HepG2 (cell line): ENCODE results near the gene B4GALT3. TPM values are rescaled to one million over a fixed set of nuclear protein-coding genes. Genes with fewer than 3 reads are reported as not detected.

Experiments
- CREM ChIP-seq, 2 experiments: sonication (generic) in 1 of 2; formaldehyde crosslinking in 1 of 2; IDR thresholded peaks; 2 replicates each; pipeline versions ENCODE4 v1.4.0 to v1.6.1; 2016 to 2020; ENCODE audit warnings: antibody characterized with exemption in 1 of 2, mild to moderate bottlenecking in 1 of 2, missing genetic modification reagents in 1 of 2
- DMAP1 ChIP-seq: IDR thresholded peaks from 2 replicates; pipeline ENCODE4 v1.6.1; 2016
- HNF4G ChIP-seq, 2 experiments: sonication (generic) in 1 of 2; formaldehyde crosslinking in 1 of 2; IDR thresholded peaks; 2 replicates each; pipeline versions ENCODE4 v1.4.0 to v1.6.1; 2011 to 2020; ENCODE audit warnings: borderline replicate concordance in 2 of 2, low read depth in 2 of 2, mild to moderate bottlenecking in 2 of 2, low read length in 1 of 2, missing genetic modification reagents in 1 of 2, moderate library complexity in 1 of 2
- NCOA2 ChIP-seq: sonication (generic); formaldehyde crosslinking; IDR thresholded peaks from 2 replicates; pipeline ENCODE4 v1.8.0; 2022; ENCODE audit warnings: inconsistent platforms
- NR3C1 ChIP-seq: sonication (generic); formaldehyde crosslinking; IDR thresholded peaks from 2 replicates; pipeline ENCODE4 v1.4.0; 2020; ENCODE audit warnings: missing genetic modification reagents
- RFXANK ChIP-seq: IDR thresholded peaks from 2 replicates; pipeline ENCODE4 v1.6.1; 2016
- STAT6 ChIP-seq: sonication (generic); formaldehyde crosslinking; IDR thresholded peaks from 2 replicates; pipeline ENCODE4 v1.4.0; 2020; ENCODE audit warnings: missing genetic modification reagents, mild to moderate bottlenecking, borderline replicate concordance
- THRA ChIP-seq: sonication (generic); formaldehyde crosslinking; IDR thresholded peaks from 2 replicates; pipeline ENCODE4 v1.4.0; 2020; ENCODE audit warnings: missing genetic modification reagents, borderline replicate concordance
- ZC3H13 ChIP-seq: sonication (generic); formaldehyde crosslinking; IDR thresholded peaks from 2 replicates; pipeline ENCODE4 v1.8.1; 2023; ENCODE audit warnings: mild to moderate bottlenecking, missing genetic modification reagents, moderate library complexity
- ZFP36L1 ChIP-seq: sonication (generic); formaldehyde crosslinking; IDR thresholded peaks from 2 replicates; pipeline ENCODE4 v1.8.0; 2022; ENCODE audit warnings: mild to moderate bottlenecking, missing genetic modification reagents, moderate library complexity
- ZNF292 ChIP-seq: sonication (generic); formaldehyde crosslinking; IDR thresholded peaks from 2 replicates; pipeline ENCODE4 v1.8.1; 2022; ENCODE audit warnings: mild to moderate bottlenecking, low read depth, missing genetic modification reagents, borderline replicate concordance
- ZNF784 ChIP-seq: sonication (generic); formaldehyde crosslinking; IDR thresholded peaks from 2 replicates; pipeline ENCODE4 v1.5.1; 2020; ENCODE audit warnings: missing genetic modification reagents, mild to moderate bottlenecking, borderline replicate concordance
- ZSCAN21 ChIP-seq: sonication (generic); formaldehyde crosslinking; IDR thresholded peaks from 2 replicates; pipeline ENCODE4 v1.8.0; 2022; ENCODE audit warnings: mild to moderate bottlenecking, missing genetic modification reagents, moderate library complexity, borderline replicate concordance
- polyA plus RNA-seq, 8 experiments: library from polyadenylated mRNA; depleted of rRNA in 3 of 8; stranded (reverse) in 7 of 8; unstranded in 1 of 8; fragments of >200 nt; fragmentation: Illumina TruSeq in 4 of 8; extraction: Trizol in 4 of 8; gene quantifications; 2 replicates each; pipeline versions ENCODE4 v1.2.1 to v1.2.3, GENCODE V29; 2011 to 2016; ENCODE audit warnings: low read depth in 4 of 8, missing spikeins in 1 of 8, mixed read lengths in 1 of 8; ENCODE audit not compliant: insufficient read depth in 1 of 8
- total RNA-seq, 5 experiments: library from RNA; depleted of rRNA; stranded (reverse); fragments of >200 nt; fragmentation: Illumina TruSeq; extraction: Trizol; gene quantifications; 2 replicates each; pipeline ENCODE4 v1.2.3, GENCODE V29; 2016; ENCODE audit warnings: low read depth in 1 of 5
- TF ChIP-seq, protein P1 (sequence below): sonication (generic); formaldehyde crosslinking; IDR thresholded peaks from 2 replicates; pipeline ENCODE4 v1.4.0; 2020; ENCODE audit warnings: mild to moderate bottlenecking, low read depth, missing genetic modification reagents
- TF ChIP-seq, protein P2 (sequence below): sonication (generic); formaldehyde crosslinking; IDR thresholded peaks from 2 replicates; pipeline ENCODE4 v1.8.0; 2022; ENCODE audit warnings: mild to moderate bottlenecking, missing genetic modification reagents, borderline replicate concordance
- TF ChIP-seq, protein P3 (sequence below): sonication (generic); formaldehyde crosslinking; IDR thresholded peaks from 2 replicates; pipeline ENCODE4 v1.4.0; 2020; ENCODE audit warnings: missing genetic modification reagents, mild to moderate bottlenecking, borderline replicate concordance

Gene B4GALT3
- total and polyA plus RNA-seq, 2 of the 13 experiments (the other 11 are each of a cell fraction or from before 2014, with no cell fraction given), result 35.6 to 40.4 TPM

- TF ChIP-seq ZNF784 (CRISPR knock-in tag) (0 out of 2 replicates have a peak, but pooled peaks have one; percentile 36), ZSCAN21 (CRISPR knock-in tag) (peak; percentile 71; the same call in 1 of the 2 replicates), ZC3H13 (CRISPR knock-in tag) (no peak), DMAP1 (CRISPR knock-in tag) (peak; percentile 98), ZFP36L1 (no peak; the same call in 1 of the 2 replicates), RFXANK (peak; percentile 81), NR3C1 (CRISPR knock-in tag) (no peak), HNF4G (IDR thresholded peaks at IDR 0.05; ENCODE audit: borderline replicate concordance, low read depth, low read length) (no peak), HNF4G (CRISPR knock-in tag; IDR thresholded peaks at IDR 0.05; ENCODE audit: borderline replicate concordance, low read depth) (no peak), CREM (IDR thresholded peaks at IDR 0.05) (peak; percentile 42), CREM (CRISPR knock-in tag; IDR thresholded peaks at IDR 0.05) (peak; percentile 4; the same call in 1 of the 2 replicates), ZNF292 (no peak), THRA (CRISPR knock-in tag) (peak; percentile 19), NCOA2 (CRISPR knock-in tag) (peak; percentile 41; the same call in 1 of the 2 replicates), STAT6 (CRISPR knock-in tag) (peak; percentile 57; the same call in 1 of the 2 replicates)
- TF ChIP-seq, protein P1, sequence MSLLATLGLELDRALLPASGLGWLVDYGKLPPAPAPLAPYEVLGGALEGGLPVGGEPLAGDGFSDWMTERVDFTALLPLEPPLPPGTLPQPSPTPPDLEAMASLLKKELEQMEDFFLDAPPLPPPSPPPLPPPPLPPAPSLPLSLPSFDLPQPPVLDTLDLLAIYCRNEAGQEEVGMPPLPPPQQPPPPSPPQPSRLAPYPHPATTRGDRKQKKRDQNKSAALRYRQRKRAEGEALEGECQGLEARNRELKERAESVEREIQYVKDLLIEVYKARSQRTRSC (CRISPR knock-in tag), result peak; percentile 77; the same call in 1 of the 2 replicates
- TF ChIP-seq, protein P2, sequence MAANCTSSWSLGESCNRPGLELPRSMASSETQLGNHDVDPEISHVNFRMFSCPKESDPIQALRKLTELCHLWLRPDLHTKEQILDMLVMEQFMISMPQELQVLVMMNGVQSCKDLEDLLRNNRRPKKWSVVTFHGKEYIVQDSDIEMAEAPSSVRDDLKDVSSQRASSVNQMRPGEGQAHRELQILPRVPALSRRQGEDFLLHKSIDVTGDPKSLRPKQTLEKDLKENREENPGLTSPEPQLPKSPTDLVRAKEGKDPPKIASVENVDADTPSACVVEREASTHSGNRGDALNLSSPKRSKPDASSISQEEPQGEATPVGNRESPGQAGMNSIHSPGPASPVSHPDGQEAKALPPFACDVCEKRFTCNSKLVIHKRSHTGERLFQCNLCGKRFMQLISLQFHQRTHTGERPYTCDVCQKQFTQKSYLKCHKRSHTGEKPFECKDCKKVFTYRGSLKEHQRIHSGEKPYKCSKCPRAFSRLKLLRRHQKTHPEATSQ (CRISPR knock-in tag), result no peak
- TF ChIP-seq, protein P3, sequence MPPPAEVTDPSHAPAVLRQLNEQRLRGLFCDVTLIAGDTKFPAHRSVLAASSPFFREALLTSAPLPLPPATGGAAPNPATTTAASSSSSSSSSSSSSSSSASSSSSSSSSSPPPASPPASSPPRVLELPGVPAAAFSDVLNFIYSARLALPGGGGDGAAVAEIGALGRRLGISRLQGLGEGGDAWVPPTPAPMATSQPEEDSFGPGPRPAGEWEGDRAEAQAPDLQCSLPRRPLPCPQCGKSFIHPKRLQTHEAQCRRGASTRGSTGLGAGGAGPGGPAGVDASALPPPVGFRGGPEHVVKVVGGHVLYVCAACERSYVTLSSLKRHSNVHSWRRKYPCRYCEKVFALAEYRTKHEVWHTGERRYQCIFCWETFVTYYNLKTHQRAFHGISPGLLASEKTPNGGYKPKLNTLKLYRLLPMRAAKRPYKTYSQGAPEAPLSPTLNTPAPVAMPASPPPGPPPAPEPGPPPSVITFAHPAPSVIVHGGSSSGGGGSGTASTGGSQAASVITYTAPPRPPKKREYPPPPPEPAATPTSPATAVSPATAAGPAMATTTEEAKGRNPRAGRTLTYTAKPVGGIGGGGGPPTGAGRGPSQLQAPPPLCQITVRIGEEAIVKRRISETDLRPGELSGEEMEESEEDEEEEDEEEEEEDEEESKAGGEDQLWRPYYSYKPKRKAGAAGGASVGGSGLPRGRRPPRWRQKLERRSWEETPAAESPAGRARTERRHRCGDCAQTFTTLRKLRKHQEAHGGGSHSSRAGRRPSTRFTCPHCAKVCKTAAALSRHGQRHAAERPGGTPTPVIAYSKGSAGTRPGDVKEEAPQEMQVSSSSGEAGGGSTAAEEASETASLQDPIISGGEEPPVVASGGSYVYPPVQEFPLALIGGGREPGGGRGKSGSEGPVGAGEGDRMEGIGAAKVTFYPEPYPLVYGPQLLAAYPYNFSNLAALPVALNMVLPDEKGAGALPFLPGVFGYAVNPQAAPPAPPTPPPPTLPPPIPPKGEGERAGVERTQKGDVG, result 0 out of 2 replicates have a peak, but pooled peaks have one; percentile 39
These were observed at the start of gene B4GALT3 (continued) for GRCh38 chr1:161177112-161177935.
